Measurements from ENCODE around the gene ZNF367. TPM values are rescaled to one million over a fixed set of nuclear protein-coding genes. Genes with fewer than 3 reads are reported as not detected.

The ZNF367 gene
- polyA plus RNA-seq, 1 donor from 2014 or later, result 2.0 TPM

- no peak overlapping the region for H3K4me2 ChIP-seq (ENCODE audit: low read length)
- H3K79me2 ChIP-seq (replicated peaks; ENCODE audit: insufficient read depth, low read length), result no peaks in the 10 kb centered on the region
- no peaks in the 10 kb centered on the region for H3K9me2 ChIP-seq (ENCODE audit: insufficient read depth, low read length)
- H3K27me3 ChIP-seq (ENCODE audit: insufficient read depth, low read depth, low read length), result no peaks in the 10 kb centered on the region
- H3K4me3 ChIP-seq (ENCODE audit: low read length), result no peak overlapping the region
- H3K36me3 ChIP-seq (ENCODE audit: insufficient read depth, low read length), result no peaks in the 10 kb centered on the region
- TF ChIP-seq MXI1 (conservative IDR thresholded peaks at IDR 0.05; ENCODE audit: poor library complexity, severe bottlenecking) (no peak), TAF1 (IDR thresholded peaks at IDR 0.05; ENCODE audit: low read depth) (no peak), POLR2AphosphoS5 (IDR thresholded peaks at IDR 0.05) (no peak), RAD21 (conservative IDR thresholded peaks at IDR 0.05) (no peak), EZH2 (IDR thresholded peaks at IDR 0.05; ENCODE audit: borderline replicate concordance, insufficient read depth, low read length, poor library complexity, severe bottlenecking) (no peak), REST (IDR thresholded peaks at IDR 0.05; ENCODE audit: borderline replicate concordance) (no peak), EP300 (conservative IDR thresholded peaks at IDR 0.05; ENCODE audit: poor library complexity, severe bottlenecking) (no peak), SMC3 (conservative IDR thresholded peaks at IDR 0.05; ENCODE audit: poor library complexity) (no peak)
- TF ChIP-seq, protein P1, sequence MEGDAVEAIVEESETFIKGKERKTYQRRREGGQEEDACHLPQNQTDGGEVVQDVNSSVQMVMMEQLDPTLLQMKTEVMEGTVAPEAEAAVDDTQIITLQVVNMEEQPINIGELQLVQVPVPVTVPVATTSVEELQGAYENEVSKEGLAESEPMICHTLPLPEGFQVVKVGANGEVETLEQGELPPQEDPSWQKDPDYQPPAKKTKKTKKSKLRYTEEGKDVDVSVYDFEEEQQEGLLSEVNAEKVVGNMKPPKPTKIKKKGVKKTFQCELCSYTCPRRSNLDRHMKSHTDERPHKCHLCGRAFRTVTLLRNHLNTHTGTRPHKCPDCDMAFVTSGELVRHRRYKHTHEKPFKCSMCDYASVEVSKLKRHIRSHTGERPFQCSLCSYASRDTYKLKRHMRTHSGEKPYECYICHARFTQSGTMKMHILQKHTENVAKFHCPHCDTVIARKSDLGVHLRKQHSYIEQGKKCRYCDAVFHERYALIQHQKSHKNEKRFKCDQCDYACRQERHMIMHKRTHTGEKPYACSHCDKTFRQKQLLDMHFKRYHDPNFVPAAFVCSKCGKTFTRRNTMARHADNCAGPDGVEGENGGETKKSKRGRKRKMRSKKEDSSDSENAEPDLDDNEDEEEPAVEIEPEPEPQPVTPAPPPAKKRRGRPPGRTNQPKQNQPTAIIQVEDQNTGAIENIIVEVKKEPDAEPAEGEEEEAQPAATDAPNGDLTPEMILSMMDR (IDR thresholded peaks at IDR 0.05; ENCODE audit: poor library complexity, severe bottlenecking), result no peak
- H3K27ac ChIP-seq (ENCODE audit: low read length), result no peak overlapping the region
- no peaks in the 10 kb centered on the region for H3F3A ChIP-seq (ENCODE audit: insufficient read depth, low read length, poor library complexity, severe bottlenecking)
- no peaks in the 10 kb centered on the region for H3K9me3 ChIP-seq (ENCODE audit: low read length)
- no peaks in the 10 kb centered on the region for H4K20me1 ChIP-seq (ENCODE audit: insufficient read depth)
- no peak overlapping the region for H3K9ac ChIP-seq (ENCODE audit: low read length)
- no peak overlapping the region for H2AFZ ChIP-seq (ENCODE audit: low read depth, low read length)
Observed at GRCh38 chr9:96423985-96424336, 5.8 kb upstream of the ZNF367 start.

DNA sequence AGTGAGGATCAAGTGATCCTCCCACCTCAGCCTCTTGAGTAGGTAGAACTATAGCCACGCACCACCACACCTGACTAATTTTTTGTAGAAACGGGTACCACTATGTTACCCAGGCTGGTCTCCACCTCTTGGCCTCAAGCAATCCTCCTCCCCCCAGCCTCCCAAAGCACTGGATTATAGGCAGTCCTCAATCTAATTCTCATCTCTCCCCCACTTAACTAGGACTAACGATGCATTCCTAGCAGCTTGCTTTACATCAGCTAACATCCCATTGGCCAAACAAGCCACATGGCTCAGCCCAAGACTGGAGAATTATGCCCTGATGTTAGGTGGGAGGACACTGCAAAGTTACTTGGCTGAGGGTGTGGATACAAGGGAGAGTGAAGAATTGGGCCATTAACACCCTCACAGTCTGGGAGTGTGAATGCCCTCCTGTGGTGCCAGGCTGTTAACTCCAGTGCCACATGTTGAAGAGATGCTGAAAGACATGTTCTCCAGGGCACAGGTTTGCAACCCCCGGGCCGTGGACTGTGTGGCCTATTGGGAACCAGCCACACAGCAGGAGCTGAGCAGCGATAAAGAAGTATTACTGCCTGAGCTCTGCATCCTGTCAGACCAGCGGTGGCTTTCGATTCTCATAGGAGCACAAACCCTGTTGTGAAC, 5.3 kb upstream of the ZNF367 start:
- Histone ChIP-seq H3K36me3 (ENCODE audit: insufficient read depth, low read length) (no peaks in the 10 kb centered on the region), H3K9me3 (ENCODE audit: low read length) (no peaks in the 10 kb centered on the region), H3K4me2 (ENCODE audit: low read length) (no peak overlapping the region), H3K4me3 (ENCODE audit: low read length) (no peak overlapping the region), H3K9ac (ENCODE audit: low read length) (no peak overlapping the region), H3K9me2 (ENCODE audit: insufficient read depth, low read length) (no peaks in the 10 kb centered on the region), H2AFZ (ENCODE audit: low read depth, low read length) (no peak overlapping the region), H3K27ac (ENCODE audit: low read length) (no peak overlapping the region), H3F3A (ENCODE audit: insufficient read depth, low read length, poor library complexity, severe bottlenecking) (no peaks in the 10 kb centered on the region), H3K79me2 (replicated peaks; ENCODE audit: insufficient read depth, low read length) (no peaks in the 10 kb centered on the region), H3K27me3 (ENCODE audit: insufficient read depth, low read depth, low read length) (no peaks in the 10 kb centered on the region), H4K20me1 (ENCODE audit: insufficient read depth) (no peaks in the 10 kb centered on the region)
- TF ChIP-seq MXI1 (conservative IDR thresholded peaks at IDR 0.05; ENCODE audit: poor library complexity, severe bottlenecking) (no peak), TAF1 (IDR thresholded peaks at IDR 0.05; ENCODE audit: low read depth) (no peak), SMC3 (conservative IDR thresholded peaks at IDR 0.05; ENCODE audit: poor library complexity) (no peak), EZH2 (IDR thresholded peaks at IDR 0.05; ENCODE audit: borderline replicate concordance, insufficient read depth, low read length, poor library complexity, severe bottlenecking) (no peak), RAD21 (conservative IDR thresholded peaks at IDR 0.05) (no peak), POLR2AphosphoS5 (IDR thresholded peaks at IDR 0.05) (no peak)
- TF ChIP-seq, protein P1 (IDR thresholded peaks at IDR 0.05; ENCODE audit: poor library complexity, severe bottlenecking), result no peak
